T-helper 17 cell (primary cell): ENCODE data around the gene FUT2. TPM values are rescaled to one million over a fixed set of nuclear protein-coding genes. Genes with fewer than 3 reads are reported as not detected.
A peak's percentile ranks its signal among the peaks of the same experiment; 100 is the strongest.
"Not testable (repeated sequence)": the region's sequence is repeated elsewhere in the genome, so short reads cannot be mapped to it uniquely, and the experiment has no call there.

Experiments
- ATAC-seq: fragments of 150-1000 bp; cut with Tn5 transposase; 2 replicates; pipeline ENCODE4 v1.10.0; 2021; ENCODE audit warnings: mild to moderate bottlenecking, moderate library complexity
- DNase-seq, 3 donors: peaks; one replicate each; pipeline versions ENCODE4 v3.0.0 to v3.0.0-alpha.2; 2020 to 2021
- H3K9me3 ChIP-seq: one replicate; pipeline ENCODE4 v1.7.0; 2013; ENCODE audit warnings: low read length, mild to moderate bottlenecking; ENCODE audit not compliant: control insufficient read depth, poor library complexity, severe bottlenecking
- H3K27ac Mint-ChIP-seq: one replicate; pipeline ENCODE4 v1.8.0; 2022; ENCODE audit warnings: mild to moderate bottlenecking, moderate library complexity, mixed read lengths
- H3K27me3 Mint-ChIP-seq: one replicate; pipeline ENCODE4 v1.8.0; 2022; ENCODE audit warnings: mixed read lengths
- H3K36me3 Mint-ChIP-seq: one replicate; pipeline ENCODE4 v1.8.0; 2022; ENCODE audit warnings: low read depth, mixed read lengths
- H3K4me1 Mint-ChIP-seq: one replicate; pipeline ENCODE4 v1.8.0; 2022; ENCODE audit warnings: mild to moderate bottlenecking, mixed read lengths
- H3K4me3 Mint-ChIP-seq: one replicate; pipeline ENCODE4 v1.8.0; 2022; ENCODE audit warnings: mild to moderate bottlenecking, moderate library complexity, mixed read lengths
- total RNA-seq, 4 donors: library from RNA in 2 of 4; stranded (reverse) in 2 of 4; gene quantifications; one replicate each; pipeline ENCODE4 v1.2.3 and lab custom pipeline; 2022 to 2026

FUT2 gene
- total RNA-seq, 2 donors from 2014 or later: not detected

DNA sequence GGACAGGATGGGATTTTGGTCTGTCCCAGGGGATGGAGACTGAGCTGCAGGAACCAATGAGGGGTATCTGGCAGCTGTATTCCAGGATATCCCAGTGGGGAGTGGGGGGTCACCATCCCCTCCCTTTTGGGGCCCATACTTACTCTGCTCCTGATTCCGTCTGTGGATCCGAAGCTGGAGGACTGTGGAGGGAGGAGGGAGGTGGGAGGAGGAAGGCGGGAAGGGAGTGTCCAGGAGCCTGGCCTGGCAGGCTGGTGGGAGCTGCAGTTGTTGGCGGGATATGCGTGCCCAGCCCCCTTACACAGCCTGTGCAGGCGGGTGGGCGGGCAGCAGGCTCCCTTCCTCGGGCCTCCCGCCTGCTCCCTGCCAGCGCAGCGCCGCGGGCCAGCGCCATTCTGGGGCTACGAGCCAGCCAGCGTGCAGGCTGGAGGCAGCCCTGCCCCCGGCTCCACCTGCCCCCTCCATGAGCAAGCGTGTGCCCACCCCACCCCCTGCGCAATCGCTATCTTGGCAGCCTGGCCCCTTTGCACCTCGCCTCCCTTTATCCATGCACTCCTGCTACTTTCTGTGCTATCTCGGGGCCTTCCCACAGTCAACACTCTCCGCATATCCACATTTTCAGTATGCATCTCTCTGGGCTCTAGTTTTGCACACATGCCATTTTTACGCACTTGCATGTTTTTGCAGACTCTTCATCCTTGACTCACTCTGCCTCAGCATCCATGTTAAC is 21.0 kb downstream of the FUT2 start:
- Mint-ChIP-seq H3K27ac (no peak overlapping the region), H3K4me3 (peak overlapping the region; percentile 25), H3K36me3 (no peaks in the 10 kb centered on the region), H3K4me1 (peaks cover 25% of the 10 kb centered on the region), H3K27me3 (no peaks in the 10 kb centered on the region)
- DNase-seq: no peak
- ATAC-seq: no peak
- H3K9me3 ChIP-seq: no peaks in the 10 kb centered on the region

- H3K4me1 Mint-ChIP-seq: peaks cover 19% of the 10 kb centered on the region
- not testable (repeated sequence) for ATAC-seq, H3K27ac Mint-ChIP-seq, DNase-seq, H3K4me3 Mint-ChIP-seq, H3K27me3 Mint-ChIP-seq, H3K36me3 Mint-ChIP-seq, H3K9me3 ChIP-seq
Observed at GRCh38 chr19:48718106-48718505, 22.3 kb downstream of the FUT2 start.

- DNase-seq: no peak
- Mint-ChIP-seq H3K27ac (no peak overlapping the region), H3K4me3 (peak overlapping the region; percentile 39), H3K4me1 (peaks cover 18% of the 10 kb centered on the region), H3K27me3 (no peaks in the 10 kb centered on the region), H3K36me3 (no peaks in the 10 kb centered on the region)
- H3K9me3 ChIP-seq: no peaks in the 10 kb centered on the region
- ATAC-seq: no peak
Observed at GRCh38 chr19:48718711-48719231, 23.0 kb downstream of the FUT2 start.

DNA sequence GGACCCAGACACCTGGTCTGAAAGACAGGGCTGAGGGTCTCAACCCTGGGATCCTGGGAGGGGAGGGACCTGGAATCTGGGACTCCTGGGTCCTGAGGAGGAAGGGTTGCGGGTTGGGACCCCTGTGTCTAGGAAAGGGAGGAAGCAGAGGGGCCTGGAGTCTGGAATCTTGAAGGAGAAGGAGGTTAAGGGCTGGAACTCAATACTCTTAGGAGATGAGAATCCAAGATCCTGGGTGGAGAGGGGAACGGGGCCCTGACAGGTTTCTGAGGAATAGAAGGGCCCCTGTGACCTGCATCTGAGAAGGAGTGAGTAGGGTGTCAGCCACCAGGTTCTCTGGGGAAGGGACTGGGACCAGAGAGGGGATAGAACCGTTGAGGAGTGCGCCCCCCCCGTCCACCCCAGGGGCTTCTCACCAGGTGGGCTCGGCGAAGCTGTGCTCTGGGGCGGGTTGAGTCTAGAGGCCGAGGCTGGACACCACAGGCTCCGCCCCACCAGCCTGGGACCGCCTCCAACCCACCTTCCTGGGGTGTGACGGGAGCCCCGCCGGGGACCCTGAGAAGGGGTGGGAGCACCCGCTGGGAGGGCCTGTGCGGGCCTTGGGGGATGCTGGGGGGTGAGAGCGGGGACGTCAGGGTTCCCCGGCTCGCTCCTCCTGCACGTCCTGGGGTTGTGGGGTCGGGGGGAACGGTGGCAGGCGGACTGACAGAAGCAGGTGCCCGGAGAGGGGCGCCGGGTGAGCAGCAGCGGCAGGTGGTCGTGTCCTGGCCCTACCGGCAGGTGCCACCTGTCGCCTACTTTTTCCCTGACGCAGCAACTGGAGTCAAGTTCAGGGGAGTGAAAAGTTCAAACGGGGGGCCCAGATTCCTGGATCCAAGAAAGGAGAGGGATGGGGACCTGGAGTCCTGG is 23.7 kb downstream of the FUT2 start, which contains the start of gene MAMSTR:
Gene MAMSTR (minus strand): TSS at position 463 of the 909 bp plus-strand sequence. CDS start 694 bp downstream, outside the sequence.
- Mint-ChIP-seq H3K4me3 (peak within 1 kb of the TSS; percentile 94), H3K36me3 (no peaks in the 10 kb centered on the region), H3K27ac (peak within 1 kb of the TSS; percentile 93), H3K27me3 (no peaks in the 10 kb centered on the region), H3K4me1 (peaks cover 14% of the 10 kb centered on the region)
- H3K9me3 ChIP-seq: no peaks in the 10 kb centered on the region
- DNase-seq (no peak), ATAC-seq (no peak)

DNA sequence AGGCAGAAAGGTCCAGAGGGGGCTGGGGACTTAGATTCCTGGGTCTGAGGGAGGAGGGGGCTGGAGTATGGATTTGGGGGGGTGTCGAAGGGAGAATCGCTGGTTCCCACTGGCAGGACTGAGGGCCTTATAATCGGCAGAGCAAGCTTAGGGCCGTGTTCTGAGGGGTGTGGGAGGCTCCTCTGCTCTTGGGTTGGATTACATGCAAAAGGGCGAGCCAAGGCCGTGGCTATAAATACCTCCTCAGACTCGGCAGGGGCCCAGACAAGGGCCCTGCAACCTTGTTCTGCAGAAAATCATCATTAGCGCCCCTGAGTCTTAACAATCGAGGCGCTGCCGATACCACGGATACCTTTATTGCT is 24.5 kb downstream of the FUT2 start:
- ATAC-seq (peak; percentile 1), DNase-seq (no peak)
- Mint-ChIP-seq H3K27ac (peak overlapping the region; percentile 93), H3K36me3 (no peaks in the 10 kb centered on the region), H3K4me3 (peak overlapping the region; percentile 94), H3K27me3 (no peaks in the 10 kb centered on the region), H3K4me1 (peaks cover 15% of the 10 kb centered on the region)
- no peaks in the 10 kb centered on the region for H3K9me3 ChIP-seq

DNA sequence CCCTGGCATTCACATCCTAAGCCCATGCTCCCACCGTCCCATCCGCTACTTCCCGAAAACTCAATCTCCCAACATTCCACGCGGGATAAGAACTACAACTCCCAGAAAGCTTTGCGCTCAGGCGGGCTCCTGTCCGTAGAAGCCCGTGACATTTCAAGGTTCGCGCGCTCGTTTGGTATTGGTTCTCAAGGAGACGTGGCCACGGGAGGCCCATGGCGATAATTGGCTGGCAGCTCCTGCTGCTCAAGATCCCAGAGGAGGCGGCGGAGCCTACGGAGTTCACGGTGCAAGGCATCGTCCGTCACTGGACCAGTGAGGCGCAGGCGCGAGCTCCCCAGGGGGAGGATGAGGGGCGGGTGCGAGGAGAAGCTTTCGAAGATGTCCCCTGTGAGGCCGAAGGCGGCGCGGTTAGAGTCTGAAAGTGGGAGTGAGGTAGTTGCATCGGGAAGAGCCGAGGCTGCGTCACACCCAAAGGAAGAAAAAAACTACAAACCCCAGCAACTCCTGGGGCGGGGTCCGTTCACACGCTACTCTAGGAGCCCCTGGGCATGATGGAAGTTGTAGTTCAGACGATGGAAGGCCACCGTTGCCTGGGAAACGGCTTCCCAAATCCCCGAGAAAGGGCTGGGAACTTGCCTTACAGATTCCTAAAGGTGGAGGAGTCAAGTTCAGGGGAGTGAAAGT is 25.0 kb downstream of the FUT2 start:
- H3K9me3 ChIP-seq: no peaks in the 10 kb centered on the region
- Mint-ChIP-seq H3K27me3 (no peaks in the 10 kb centered on the region), H3K4me1 (peaks cover 16% of the 10 kb centered on the region), H3K36me3 (no peaks in the 10 kb centered on the region), H3K4me3 (peak overlapping the region; percentile 94), H3K27ac (peak overlapping the region; percentile 93)
- peak; percentile 77 to 85 (median 82) for DNase-seq
- peak; percentile 91 for ATAC-seq

GRCh38 chr19:48722196-48722708 is 26.5 kb downstream of the FUT2 start:
- DNase-seq: no peak
- Mint-ChIP-seq H3K27ac (no peak overlapping the region), H3K4me1 (peaks cover 20% of the 10 kb centered on the region), H3K36me3 (peaks cover 4% of the 10 kb centered on the region), H3K4me3 (no peak overlapping the region), H3K27me3 (no peaks in the 10 kb centered on the region)
- H3K9me3 ChIP-seq: no peaks in the 10 kb centered on the region
- ATAC-seq: no peak

DNA sequence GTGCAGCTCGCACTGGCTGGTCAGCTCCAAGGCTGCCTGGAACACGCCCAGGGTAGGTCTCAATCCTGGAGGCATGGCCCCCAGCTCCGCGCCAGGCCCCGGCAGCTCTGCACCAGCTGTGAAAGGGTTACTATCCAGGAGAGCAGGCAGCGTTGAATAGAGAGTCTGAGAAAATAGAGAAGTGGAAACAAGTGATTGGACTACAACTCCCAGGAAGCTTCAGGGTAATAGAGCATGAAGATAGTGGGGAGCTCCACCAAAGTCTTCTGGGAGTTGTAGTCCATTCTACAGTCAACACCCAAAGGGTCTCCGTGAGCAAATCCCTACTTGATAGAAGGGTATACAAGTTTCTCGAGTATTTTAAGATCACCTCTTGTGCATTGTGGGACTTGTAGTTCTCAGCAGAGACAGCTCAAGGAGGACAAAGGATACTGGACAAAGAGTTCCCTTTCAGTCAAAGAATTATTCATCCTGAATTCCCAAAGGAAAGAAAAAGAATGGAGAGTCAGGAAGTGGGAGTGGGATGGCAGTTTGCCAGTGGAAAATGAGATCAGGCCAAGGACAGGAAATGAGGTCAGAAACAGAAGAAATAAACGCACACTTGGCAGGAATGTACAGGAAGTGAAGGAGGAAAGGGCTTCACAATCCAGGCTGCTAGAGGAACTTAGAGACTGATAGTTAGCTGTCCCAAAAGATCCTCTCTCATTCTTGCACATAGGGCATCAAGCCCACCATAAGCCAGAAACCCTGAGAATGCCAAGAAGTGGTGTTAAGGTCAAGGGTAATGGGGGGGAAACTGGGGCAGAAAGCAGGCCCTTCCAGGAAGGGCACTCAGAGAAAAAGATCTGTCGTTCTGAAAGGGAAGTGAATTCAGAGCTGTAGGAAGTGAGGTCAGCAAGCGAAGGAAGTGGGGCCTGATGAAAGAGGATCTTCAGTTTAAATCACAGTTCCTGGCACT is 29.3 kb downstream of the FUT2 start:
- no peak for DNase-seq
- Mint-ChIP-seq H3K4me1 (peaks cover 18% of the 10 kb centered on the region), H3K27ac (peak overlapping the region; percentile 0), H3K36me3 (peaks cover 6% of the 10 kb centered on the region), H3K4me3 (peak overlapping the region; percentile 34), H3K27me3 (no peaks in the 10 kb centered on the region)
- peak; percentile 46 for ATAC-seq
- no peaks in the 10 kb centered on the region for H3K9me3 ChIP-seq

DNA sequence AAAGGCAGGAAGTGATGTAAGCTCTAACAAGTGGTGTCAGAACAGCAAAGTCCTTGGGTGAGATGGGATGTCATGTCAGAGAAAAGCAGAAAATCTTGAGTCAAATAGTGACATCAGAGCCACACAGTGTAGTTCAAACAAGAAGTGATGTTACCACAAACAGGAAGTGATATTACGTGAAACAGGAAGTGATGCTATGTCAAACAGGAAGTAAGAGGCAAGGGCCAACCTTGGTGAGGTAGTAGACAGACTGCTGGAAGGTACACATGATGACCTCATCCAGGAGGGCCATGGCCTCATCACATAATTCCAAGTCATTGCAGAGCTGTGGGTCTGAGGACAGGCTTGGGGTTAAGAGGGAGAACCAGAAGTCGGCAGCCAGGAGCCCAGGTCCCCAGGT is 30.8 kb downstream of the FUT2 start:
- Mint-ChIP-seq H3K4me1 (peaks cover 10% of the 10 kb centered on the region), H3K27ac (no peak overlapping the region), H3K4me3 (no peak overlapping the region), H3K36me3 (peaks cover 6% of the 10 kb centered on the region), H3K27me3 (no peaks in the 10 kb centered on the region)
- no peaks in the 10 kb centered on the region for H3K9me3 ChIP-seq
- ATAC-seq (peak; percentile 66), DNase-seq (no peak)

DNA sequence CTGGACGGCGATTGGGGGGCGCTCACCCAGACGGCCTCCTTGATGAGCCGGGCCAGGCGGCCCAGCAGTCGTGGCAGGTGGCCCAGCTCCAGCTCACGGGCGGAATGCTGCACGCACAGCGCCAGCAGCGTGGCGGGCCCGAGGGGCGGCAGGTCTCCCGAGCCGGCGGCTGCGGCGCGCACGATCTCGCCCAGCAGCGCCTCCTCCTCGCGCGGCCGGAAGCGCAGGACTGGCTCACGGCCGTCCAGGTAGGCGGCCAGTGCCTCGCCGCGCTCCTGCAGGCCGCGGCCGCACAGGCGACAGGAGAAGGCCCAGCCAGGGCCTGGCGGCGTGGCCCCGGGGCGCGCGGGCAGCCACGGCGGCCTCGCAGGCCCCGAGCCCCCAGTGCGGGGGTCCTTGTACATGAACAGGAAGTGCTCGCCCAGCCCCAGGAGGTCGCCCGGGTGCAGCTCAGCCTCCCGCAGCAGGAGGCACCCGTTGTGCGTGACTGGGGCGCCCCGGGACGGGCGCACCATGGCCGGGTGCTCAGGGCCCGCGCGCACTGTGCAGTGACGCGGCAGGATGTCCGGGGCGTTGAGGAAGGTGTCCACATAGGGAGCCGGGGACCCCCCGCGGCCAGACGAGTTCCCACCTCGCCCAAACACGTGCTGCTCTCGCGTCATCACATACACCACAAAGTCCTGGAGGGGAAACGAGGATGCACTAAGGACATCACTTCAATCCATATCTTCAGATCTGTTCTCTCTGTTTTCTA is 33.3 kb downstream of the FUT2 start:
- Mint-ChIP-seq H3K27me3 (peaks cover 8% of the 10 kb centered on the region), H3K27ac (no peak overlapping the region), H3K4me3 (no peak overlapping the region), H3K36me3 (peaks cover 6% of the 10 kb centered on the region), H3K4me1 (peaks cover 10% of the 10 kb centered on the region)
- H3K9me3 ChIP-seq: no peaks in the 10 kb centered on the region
- DNase-seq (no peak), ATAC-seq (no peak)

- Mint-ChIP-seq H3K27me3 (peaks cover 8% of the 10 kb centered on the region), H3K4me3 (no peak overlapping the region), H3K4me1 (peaks cover 3% of the 10 kb centered on the region), H3K36me3 (peaks cover 4% of the 10 kb centered on the region), H3K27ac (no peak overlapping the region)
- DNase-seq (no peak), ATAC-seq (no peak)
- no peaks in the 10 kb centered on the region for H3K9me3 ChIP-seq
Observed at GRCh38 chr19:48731452-48731851, 35.7 kb downstream of the FUT2 start.
